NCI-H2171 treated with DMSO at 0.1 percent for 48 hours (cell line): ENCODE results near the gene SLC9A4.

Experiments used
- DNase-seq: peaks from one replicate; lab custom pipeline; 2025; lab: John Stamatoyannopoulos, UW

Gene SLC9A4

GRCh38 chr2:102473020-102473419, at the start of gene SLC9A4:
Gene SLC9A4, plus strand, starts transcription at chr2:102473226. Its CDS starts 534 bp downstream, at chr2:102473760.
- DNase-seq: no peak

GRCh38 chr2:102423368-102423767, 49.7 kb upstream of the SLC9A4 start:
- no peak for DNase-seq

GRCh38 chr2:102424754-102425153, 48.3 kb upstream of the SLC9A4 start:
- no peak for DNase-seq

GRCh38 chr2:102425441-102426132, 47.4 kb upstream of the SLC9A4 start:
- no peak for DNase-seq

- DNase-seq: no peak
These were observed 45.8 kb upstream of the SLC9A4 start for GRCh38 chr2:102427249-102427648.

GRCh38 chr2:102428573-102428972, 44.5 kb upstream of the SLC9A4 start:
- DNase-seq: no peak

- DNase-seq: no peak
These were observed 40.6 kb upstream of the SLC9A4 start for GRCh38 chr2:102432386-102432785.

GRCh38 chr2:102433973-102434654, 38.9 kb upstream of the SLC9A4 start:
- DNase-seq: no peak

- DNase-seq: no peak
These were observed 38.2 kb upstream of the SLC9A4 start for GRCh38 chr2:102434655-102435381.

GRCh38 chr2:102435741-102436140, 37.3 kb upstream of the SLC9A4 start:
- DNase-seq: no peak

GRCh38 chr2:102436323-102436722, 36.7 kb upstream of the SLC9A4 start:
- no peak for DNase-seq

GRCh38 chr2:102437122-102437521, 35.9 kb upstream of the SLC9A4 start:
- DNase-seq: no peak

- DNase-seq: no peak
These were observed 34.9 kb upstream of the SLC9A4 start for GRCh38 chr2:102438111-102438510.

GRCh38 chr2:102438578-102438977, 34.4 kb upstream of the SLC9A4 start:
- DNase-seq: no peak

GRCh38 chr2:102439065-102439695, 33.8 kb upstream of the SLC9A4 start:
- DNase-seq: no peak

GRCh38 chr2:102442967-102443828, 29.8 kb upstream of the SLC9A4 start:
- DNase-seq: peak; percentile 1

- DNase-seq: no peak
These were observed 28.8 kb upstream of the SLC9A4 start for GRCh38 chr2:102444233-102444632.

- no peak for DNase-seq
These were observed 26.1 kb upstream of the SLC9A4 start for GRCh38 chr2:102446936-102447335.

- peak; percentile 35 for DNase-seq
These were observed 23.6 kb upstream of the SLC9A4 start for GRCh38 chr2:102449370-102449974.

GRCh38 chr2:102451968-102452367, 21.1 kb upstream of the SLC9A4 start:
- no peak for DNase-seq

- no peak for DNase-seq
These were observed 19.5 kb upstream of the SLC9A4 start for GRCh38 chr2:102453501-102453900.
